HPDE6-E6E7 (cell line): ENCODE data around the gene ZNF414.
"Not testable (repeated sequence)": the region's sequence is repeated elsewhere in the genome, so short reads cannot be mapped to it uniquely, and the experiment has no call there.

ENCODE experiments used
- DNase-seq: peaks from one replicate; pipeline ENCODE4 v3.0.0; 2011; ENCODE audit warnings: missing footprints; ENCODE audit errors: extremely low spot score

Gene ZNF414, protein sequence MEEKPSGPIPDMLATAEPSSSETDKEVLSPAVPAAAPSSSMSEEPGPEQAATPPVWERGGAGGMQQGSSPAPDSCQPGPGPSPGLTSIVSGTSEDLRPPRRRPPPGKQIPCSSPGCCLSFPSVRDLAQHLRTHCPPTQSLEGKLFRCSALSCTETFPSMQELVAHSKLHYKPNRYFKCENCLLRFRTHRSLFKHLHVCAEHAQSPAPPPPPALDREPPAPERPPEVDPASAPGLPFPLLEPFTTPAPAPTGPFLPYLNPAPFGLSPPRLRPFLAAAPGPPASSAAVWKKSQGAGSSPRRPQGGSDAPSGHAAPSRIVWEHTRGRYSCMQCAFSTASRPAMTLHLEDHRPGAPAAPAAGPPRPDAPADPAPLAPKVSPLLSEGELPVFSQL

DNA sequence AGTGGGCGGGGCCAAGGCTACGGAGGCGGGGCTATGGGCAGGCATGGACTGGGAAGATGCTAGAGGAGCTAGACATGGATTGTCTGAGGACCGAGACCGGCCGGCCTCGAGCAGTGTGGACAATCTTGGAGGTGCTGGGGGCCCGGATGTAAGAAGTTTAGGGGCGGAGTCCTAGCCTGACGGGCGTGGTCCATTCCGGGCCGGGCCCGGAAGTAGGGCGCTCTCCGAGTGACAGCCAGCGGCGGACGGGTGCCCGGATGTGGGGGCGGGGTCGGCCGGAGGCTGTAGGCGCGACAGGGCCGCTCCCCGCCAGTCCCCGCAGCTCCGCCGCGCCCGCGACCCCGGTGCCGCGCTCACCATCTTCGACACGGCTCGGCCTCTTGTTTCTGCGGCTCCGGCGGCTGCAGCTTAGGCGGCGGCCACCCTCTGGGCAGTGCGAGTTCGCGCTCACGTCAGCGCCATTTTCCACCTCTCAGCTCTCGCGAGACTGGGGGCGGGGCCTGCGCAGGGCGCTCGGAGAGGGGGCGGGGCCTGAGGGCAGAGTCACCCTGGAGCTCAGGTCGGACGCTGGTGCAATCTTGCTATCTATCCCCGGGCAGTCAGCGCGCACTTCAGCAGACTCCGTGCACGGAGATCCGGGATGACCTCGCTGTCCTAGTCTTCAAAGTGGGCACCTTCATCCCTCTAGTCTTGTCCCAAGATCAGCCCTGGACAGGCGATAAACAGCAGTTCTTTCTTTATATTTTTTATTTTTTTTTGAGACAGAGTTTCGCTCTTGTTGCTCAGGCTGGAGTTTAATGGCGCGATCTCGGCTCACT lies at the start of gene ZNF414:
TSS of gene ZNF414 (minus strand) at position 481 of the 818 bp plus-strand sequence. CDS start at position 360, 121 bp downstream.
- DNase-seq, result peak; percentile 91

DNA sequence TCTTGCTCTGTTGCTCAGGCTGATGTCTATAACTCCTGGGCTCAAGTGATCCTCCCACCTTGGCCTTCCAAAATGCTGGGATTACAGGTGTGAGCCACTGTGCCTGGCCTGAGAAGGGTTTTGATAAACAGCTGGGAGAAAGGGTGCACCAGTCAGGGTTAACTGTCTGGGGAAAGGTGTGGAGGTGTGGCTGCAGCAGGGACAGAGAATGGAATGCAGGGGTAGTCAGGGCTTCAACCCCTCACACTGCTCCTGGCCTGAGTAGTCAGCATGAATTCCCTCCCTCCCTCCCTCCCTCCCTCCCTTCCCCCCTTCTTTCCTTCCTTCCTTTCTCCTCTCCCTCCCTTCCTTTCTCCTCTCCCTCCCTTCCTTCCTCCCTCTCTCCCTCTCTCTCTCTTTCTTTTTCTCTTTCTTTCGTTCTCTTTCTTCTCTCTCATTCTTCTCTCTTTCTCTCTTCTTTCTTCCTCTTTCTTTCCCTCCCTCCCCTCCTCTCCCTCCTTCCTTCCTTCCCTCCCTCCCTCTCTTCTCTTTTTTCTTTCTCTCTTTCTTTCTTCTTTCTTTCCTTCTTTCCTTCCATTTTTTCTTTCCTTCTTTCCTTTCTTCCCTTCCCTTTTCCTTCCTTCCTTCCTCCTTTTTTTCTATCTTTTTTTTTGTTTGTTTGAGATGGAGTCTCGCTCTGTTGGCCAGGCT lies 47.3 kb upstream of the ZNF414 start:
- DNase-seq, result no peak

DNA sequence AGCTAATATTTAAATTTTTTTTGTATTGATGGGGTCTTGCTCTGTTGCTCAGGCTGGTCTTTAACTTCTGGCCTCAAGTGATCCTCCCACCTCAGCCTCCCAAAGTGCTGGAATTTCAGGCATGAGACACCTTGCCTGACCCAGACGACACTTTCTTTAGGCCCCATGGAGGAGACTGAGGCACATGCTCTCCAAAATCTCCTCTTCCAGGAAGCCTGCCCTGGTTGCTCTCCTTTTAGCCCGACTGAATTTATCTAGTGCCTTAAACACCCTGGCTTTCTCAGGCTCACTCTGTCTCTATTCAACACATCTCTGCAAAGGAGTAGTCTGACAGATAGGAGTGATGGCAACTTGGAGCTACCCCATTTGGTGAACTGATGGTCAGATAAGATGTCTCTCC lies 44.4 kb upstream of the ZNF414 start:
- DNase-seq, result no peak

DNA sequence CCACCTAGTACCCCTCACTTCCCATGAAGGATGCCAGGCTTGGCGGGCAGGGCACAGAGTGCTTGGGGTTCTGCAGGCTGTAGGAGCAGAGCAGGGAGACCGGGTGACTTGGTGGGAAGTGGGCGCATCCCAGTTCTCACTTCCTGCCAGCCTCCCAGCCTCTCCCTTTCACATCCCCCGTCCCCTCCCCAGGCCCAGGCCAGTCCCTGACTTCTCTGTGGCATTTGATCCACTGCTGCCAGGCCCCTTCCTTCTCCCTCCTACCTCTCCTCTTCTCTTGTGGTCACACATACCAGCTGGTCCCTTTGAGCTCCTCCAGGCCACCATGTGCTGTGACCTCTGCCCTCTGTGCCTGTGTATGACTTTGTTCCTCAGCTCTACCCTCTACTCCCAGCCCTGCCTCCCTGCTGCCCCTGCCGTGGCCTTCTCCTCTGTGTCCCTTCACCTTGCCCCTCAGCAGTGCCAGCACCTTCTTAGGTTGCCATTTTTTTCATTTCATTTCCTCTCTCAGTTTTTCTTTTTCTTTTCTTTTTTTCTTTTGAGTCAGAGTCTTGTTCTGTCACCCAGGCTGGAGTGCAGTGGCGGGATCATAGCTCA lies 43.8 kb upstream of the ZNF414 start:
- no peak for DNase-seq

DNA sequence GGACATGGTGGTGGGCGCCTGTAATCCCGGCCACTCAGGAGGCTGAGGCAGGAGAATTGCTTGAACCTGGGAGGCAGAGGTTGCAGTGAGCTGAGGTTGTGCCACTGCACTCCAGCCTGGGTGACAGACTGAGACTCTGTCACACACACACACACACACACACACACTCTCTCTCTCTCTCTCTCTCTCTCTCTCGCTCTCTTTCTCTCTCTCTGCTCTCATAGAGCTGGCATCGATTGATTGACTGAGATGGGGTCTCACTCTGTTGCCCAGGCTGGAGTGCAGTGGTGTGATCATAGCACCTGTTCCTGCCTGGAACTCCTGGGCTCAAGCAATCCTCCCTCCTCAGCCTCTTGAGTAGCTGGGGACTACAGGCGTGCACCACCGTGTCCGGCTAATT lies 39.8 kb upstream of the ZNF414 start:
- not testable (repeated sequence) for DNase-seq

DNA sequence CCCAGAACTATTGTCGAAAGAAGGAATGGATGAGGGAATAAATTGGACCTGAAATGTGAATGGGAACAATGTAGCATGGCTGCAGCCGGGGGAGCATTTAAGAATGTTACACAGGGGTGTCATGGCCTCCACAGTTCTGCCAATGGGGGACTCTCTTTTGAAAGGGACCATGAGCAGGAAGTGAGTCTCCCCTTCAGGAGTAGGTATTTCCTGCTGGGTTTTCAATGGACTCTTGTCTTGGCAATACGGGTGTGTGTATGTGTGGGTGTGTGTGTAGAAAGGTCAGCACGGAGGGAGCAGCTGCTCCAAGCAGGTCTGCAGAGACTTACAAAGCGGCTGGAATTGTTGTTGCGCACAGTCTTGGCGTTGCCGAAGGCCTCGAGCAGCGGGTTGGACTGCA lies 38.8 kb upstream of the ZNF414 start:
- DNase-seq, result no peak

DNA sequence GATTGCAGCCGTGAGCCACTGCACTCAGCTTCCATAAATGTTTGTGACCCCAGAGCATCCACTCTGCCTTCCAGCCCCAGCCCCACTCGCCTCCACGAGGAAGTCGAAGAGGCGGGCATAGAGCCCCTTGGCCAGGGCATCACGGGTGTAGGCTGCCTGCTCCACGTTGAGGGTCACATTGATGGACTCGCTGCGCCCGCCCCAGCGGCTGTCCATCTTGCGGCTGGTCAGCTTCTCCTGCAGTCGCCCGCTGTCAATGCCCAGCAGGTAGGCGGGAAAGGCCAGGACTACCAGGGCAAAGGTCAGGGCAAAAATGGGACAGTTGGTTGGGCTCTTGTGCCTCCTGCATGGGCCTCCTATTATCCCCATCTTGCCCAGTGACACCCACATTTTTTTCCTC lies 36.1 kb upstream of the ZNF414 start:
- DNase-seq, result no peak

DNA sequence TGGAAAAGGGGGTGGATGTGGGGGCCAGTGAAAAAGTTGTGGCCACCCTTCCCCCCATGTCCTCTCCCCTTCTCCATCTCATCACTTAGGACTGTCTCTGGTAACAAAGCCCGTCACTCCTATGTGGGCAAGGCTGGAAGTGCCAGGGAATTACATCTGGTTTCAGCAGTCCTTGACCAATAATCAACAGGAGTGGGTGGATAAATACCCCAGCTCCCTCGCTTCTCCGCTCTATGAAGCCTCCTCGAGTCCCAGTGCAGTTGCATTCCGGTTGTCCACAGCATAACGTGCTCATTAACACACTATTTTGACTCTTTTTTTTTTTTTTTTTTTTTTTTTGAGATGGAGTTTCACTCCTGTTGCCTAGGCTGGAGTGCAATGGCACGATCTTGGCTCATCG lies 31.8 kb upstream of the ZNF414 start:
- no peak for DNase-seq

DNA sequence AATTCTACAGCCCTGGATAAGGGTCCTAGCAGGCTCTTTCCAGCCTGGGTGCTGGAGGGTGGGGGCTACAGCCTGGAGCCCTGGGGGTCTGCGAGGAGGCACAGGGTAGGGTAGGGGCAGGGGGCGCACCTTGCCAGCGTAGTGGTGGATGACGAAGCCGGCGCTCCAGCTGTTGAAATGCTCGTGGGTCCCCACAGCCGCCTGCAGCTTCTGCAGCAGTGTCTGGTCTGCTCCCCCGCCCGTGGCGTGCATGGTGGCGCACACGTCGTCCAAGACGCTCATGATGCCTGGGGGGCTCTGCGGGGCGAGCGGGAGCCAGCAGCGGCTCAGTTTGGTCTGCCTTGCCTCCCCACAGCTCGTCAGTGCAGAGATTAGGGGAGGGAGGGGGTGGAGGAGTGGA lies 30.2 kb upstream of the ZNF414 start:
- DNase-seq, result no peak

DNA sequence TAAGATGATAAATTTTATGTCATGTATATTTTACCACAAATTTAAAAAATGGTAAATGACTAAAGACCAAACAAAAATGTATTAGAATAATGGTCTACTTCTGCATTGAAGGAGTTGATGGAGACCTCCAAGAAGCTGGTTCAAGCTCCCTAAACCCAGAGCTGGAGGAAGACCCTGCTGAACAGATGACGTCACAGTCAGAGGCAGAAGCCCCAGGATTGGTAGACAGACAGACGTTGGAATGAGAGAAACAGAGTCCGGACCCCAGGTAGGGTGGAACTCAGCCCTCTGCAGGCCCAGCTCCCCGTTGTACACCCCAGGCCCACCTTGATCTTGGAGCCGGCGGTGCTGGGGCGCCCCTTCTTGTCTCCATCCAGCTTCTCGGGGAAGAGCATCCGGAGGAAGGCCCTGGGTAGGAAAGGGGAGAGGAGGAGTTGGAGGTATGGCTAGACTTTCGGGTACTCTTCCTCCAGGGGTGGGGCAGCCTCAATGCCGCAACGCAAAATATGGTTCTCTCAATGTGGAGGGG lies 25.7 kb upstream of the ZNF414 start:
- DNase-seq, result no peak

DNA sequence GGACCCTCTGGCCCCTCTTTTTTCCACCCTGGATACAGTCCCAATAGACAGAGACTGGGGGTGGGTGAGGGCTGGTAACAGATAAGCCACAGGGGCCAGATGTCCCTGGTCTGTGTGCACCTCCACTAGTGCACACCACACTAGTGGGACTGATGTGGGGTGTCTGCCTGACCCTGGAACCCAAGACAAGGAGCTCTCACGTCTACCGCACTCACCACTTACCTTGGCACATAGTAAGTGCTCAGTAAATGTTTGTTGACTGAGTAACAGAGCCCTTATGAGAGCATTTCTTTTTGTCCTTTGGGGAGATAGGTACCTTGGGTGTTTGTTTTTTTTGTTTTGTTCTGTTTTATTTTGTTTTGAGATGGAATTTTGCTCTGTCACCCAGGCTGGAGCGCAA lies 23.1 kb upstream of the ZNF414 start:
- no peak for DNase-seq

DNA sequence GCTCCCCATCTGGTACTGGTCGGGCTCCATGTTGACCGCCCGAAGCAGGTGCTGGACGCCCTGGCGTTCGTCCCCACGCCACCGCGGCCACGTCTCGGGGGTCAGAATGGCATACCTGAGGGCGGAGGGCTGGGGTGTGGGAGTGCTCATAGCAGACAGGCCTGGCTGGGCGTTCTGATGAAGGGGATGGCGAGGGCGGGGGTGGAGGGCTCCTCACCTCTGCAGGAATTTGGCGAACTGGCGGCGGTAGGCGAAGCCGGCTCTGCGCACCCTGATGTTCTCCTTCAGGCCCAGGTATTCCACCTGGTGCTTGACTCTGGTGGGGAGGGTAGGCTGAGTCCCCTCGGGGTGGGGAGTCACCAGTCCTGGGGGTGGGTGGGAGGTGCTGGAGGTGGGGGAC lies 22.3 kb upstream of the ZNF414 start:
- no peak for DNase-seq

DNA sequence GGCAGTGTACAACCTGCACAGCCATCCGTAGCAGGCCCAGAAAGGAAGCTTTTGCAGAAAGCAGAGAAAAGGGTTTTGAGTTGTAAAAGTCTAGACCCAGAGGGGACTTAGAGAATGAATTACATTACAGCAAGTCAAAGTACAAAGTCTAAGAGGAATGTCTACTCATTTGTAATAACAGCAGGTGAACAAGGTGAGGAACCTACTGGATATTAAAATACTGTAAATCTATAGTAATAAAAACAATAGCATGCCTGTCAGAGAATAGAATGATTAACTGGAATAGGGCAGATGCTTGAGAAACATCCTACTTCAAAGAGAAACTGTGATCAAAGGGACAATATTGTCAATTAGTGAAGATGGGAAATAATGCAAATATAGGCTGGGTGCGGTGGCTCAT lies 18.3 kb upstream of the ZNF414 start:
- DNase-seq, result no peak

DNA sequence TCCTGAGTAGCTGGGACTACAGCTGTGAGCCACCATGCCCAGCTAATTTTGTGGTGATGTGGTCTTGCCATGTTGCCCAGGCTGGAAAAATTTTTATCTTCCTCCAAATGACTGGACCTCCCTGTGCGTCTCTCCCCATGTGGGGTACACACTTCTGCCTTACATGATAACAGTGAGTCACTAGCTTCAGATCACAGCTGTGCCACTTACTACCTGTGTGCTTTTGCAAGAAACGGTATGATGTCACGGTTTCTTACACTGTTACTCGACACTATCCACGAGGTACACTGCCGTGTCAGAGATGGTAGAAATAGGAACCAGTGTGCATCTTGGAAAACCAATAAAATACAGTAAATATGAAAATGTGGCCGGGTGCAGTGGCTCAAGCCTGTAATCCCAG lies 17.5 kb upstream of the ZNF414 start:
- DNase-seq, result no peak

DNA sequence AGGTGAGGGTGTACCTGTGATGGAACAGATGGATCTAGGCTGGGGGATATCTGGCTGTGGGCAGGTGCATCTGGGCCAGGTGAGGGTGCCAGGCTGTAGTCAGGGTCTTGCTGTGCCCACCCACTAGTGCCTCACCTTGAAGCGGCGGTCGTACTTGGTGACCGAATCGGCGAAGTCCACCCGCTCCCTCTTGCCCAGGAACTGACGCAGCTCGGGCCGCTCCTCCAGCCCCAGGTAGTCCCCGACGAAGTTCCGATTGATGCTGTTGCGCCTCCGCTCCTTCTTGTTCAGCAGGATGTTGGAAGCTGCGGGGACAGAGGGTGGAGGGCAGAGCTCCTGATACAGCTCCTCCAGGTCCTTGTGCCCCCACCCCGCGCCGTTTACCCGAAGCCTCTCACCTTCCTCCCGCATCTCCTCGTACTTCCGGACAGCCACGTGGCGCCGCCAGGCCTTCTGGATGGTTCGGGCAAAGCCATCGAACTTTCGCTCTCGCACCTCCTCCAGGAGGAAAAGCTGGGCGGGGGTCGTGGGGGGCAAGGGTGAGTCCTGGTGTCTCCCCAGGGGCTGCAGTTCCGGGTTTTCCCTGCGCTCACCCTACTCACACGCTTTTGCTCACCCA lies 16.2 kb upstream of the ZNF414 start:
- DNase-seq, result no peak

DNA sequence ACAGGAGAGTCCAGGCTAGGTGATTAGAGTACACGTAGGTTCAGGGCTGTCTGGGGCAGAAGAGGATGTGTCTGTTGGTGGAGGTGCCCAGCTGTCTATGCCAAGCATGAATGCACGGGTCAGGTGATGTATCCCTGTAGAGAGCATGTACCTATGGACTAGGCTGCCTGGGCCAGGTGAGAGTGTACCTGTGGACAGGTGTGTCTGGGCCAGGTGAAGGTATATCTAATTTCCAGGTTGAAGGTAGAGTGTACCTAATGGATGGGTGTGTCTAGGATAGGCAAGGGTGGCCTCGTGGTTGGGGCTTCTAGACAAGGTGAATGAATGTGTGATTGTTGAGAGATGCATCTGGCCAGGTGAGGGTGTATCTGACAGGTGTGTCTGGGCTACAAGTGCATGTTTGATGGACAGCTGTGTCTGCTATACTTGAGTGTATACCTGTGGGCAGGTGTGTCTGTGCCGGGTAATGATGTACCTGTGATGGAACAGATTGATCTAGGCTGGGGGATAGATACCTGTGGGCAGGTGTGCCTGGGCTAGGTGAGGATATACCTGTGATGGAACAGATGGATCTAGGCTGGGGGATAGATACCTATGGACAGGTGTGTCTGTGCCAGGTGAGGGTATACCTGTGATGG lies 15.5 kb upstream of the ZNF414 start:
- DNase-seq, result no peak

DNA sequence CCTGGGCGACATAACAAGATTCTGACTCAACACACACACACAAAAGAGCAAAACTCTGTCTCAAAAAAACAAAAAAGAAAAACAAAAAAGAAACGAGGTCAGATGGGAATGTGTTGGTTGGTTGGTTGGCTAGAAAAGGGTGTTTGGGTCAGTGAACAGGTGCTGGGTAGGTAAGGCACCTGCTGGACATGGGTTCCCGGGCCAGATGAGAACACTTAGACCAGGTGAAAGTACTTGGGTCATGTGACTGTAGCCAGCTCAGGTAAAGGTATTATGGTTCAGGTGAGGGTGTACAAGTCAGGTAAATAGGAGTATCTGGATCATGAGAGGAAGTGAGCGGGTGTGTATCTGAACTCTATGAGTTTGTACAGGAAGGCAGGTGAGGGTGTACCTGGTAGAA lies 14.5 kb upstream of the ZNF414 start:
- no peak for DNase-seq

DNA sequence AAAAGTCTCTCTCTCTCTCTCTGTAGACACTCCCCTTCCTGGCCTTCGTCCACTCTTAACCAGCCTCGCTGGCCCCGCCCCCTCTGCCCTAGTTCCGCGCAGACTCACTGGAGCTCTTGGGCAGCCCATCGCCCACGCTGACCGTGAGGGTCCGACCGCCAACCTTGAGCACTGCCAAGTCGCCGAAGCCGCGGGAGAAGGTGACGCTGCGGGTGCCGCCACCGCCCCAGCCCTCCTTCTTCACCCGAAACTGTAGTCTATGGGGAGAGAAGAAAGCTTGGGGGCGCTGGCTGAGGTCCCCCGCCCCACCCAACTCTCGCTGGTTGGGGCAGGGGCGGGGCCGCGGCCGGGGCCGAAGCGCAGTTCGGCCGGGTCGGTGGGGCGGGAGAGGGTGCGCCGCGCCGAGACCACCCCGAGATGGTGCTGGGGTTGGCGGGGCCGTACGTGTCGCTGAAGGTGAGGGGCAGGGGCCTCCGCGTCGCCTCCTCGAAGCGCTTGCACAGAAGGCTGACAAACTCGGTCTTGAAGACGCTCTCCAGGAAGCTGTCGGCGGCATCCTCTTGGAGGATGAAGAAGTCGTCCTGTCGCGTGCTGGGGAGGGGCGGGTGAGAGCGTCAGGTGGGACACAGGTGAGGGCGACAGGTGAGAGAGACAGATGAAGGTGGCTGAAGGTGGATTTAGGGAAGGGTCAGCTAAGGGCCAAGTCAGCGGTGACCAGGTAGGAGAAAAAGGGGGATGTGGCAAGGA lies 12.6 kb upstream of the ZNF414 start:
- DNase-seq, result no peak

DNA sequence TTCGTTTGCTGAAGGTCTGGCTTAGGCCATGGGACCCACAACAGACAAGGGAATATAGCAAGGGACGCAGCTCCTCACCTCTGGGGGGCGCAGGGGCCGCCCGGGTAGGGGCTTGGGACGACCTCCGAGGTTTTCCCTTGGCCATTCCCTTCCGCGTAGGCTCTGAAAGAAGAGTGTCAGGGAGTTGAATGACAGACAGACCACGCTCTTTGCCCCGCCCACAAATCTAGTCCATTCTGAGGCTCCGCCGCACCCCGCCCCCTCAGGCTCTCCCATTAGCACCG lies 11.4 kb upstream of the ZNF414 start:
- no peak for DNase-seq

DNA sequence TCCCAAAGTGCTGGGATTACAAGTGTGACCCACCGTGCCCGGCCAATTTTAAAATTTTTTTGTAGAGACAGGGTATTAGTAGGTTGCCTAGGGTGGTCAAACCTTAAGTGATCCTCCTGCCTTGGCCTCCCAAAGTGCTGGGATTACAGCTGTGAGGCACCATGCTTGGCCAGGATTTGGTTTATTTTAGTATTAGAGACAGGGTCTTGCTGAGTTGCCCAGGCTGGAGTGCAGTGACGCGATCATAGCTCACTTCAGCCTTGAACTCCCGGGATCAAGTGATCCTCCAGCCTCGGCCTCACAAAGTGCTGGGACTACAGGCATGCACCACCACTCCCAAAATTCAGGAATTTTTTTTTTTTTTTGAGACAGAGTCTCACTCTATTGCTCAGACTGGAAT lies 5.4 kb upstream of the ZNF414 start:
- no peak for DNase-seq

DNA sequence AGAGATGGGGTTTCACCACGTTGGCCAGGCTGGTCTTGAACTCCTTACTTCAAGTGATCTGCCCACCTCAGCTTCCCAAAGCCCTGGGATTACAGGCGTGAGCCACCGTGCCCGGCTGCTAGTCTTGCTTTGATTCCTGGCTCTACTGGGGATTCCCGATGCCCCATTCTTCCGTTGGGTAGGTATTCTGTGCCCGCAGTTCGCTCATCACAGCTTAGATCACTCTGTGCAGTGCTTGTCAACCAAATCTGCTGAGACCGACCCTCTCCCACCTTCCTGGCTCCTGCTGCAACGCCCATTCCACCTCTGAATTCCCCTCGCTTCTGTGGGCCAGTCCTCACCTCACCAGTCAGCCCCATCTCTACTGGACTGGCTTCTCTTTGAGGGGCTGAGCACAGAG lies 4.6 kb upstream of the ZNF414 start:
- DNase-seq, result no peak
